Retinal pigment epithelial cell (primary cell): ENCODE measurements around the gene ZNF175.

Experiments
- DNase-seq: peaks from one replicate; pipeline ENCODE4 v3.0.0-alpha.2; 2010; ENCODE audit warnings: low read depth
- H3K4me3 ChIP-seq: 2 replicates; pipeline ENCODE4 v1.5.1; 2011; ENCODE audit warnings: mild to moderate bottlenecking, low read length, control low read depth, moderate library complexity
- CTCF ChIP-seq: conservative IDR thresholded peaks from 2 replicates; pipeline ENCODE4 v1.5.1; 2011; ENCODE audit warnings: low read depth, low read length, control low read depth, inconsistent platforms

Gene ZNF175

GRCh38 chr19:51589511-51589910, 18.4 kb downstream of the ZNF175 start:
- H3K4me3 ChIP-seq: no peak overlapping the region
- no peak for DNase-seq
- no peak for TF ChIP-seq CTCF

DNA sequence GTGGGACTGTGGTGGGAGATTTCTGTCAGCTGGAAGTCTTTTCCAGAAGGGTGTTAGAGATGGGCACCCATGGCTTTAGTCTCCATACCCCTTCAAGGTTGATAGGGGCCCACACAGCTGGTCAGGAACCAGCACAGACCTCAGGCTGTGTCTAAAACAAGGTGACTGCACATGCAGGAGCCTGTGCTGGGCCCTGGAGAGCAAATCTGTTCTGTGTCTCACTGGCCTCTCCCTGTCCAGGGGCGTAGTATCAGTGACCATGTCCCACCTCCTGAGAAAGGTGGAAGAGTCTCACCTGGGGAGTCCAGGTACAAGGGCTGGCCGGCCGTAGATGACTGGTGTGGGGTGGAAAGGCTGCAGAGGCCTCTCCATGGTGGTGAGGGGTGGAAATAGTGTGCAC, 19.4 kb downstream of the ZNF175 start:
- DNase-seq: no peak
- no peak for TF ChIP-seq CTCF
- H3K4me3 ChIP-seq: no peak overlapping the region

DNA sequence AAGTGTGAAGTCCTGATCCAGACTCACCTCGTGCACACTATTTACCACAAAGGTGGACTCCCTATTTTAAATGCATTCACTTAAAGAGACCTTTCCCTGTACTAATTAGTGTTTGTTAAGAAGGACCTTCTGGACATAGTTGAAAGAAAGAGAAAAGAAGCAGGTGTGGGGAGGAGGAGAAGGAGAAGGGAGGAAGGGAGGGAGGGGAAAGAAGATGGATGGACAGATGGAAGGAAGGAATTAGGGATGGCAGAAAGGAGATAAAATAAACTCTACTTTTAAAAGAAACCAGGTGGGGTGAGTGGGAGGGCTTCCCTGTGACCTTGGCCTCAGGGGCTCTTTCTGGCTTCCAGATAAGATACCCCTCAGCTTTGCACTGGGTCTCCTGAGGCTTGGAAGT, 21.4 kb downstream of the ZNF175 start:
- H3K4me3 ChIP-seq: no peak overlapping the region
- no peak for DNase-seq
- TF ChIP-seq CTCF: no peak

GRCh38 chr19:51593138-51593890, 22.2 kb downstream of the ZNF175 start:
- TF ChIP-seq CTCF: no peak
- peak overlapping the region; percentile 58 for H3K4me3 ChIP-seq
- DNase-seq: no peak

GRCh38 chr19:51593969-51594773, 23.1 kb downstream of the ZNF175 start:
- DNase-seq: peak; percentile 87
- TF ChIP-seq CTCF: no peak
- peak overlapping the region; percentile 58 for H3K4me3 ChIP-seq

- DNase-seq: no peak
- H3K4me3 ChIP-seq: peak overlapping the region; percentile 58
- TF ChIP-seq CTCF: no peak
These were observed 23.7 kb downstream of the ZNF175 start for GRCh38 chr19:51594774-51595109.
